ENCODE measurements around the gene PTPRM.

PTPRM gene

GRCh38 chr18:8365006-8365405 is 797.9 kb downstream of the PTPRM start:
- DNase-seq (ENCODE audit: low spot score) = no peak

- no peak for DNase-seq (ENCODE audit: low spot score)
These were observed 798.4 kb downstream of the PTPRM start for GRCh38 chr18:8365528-8365927.

GRCh38 chr18:8366070-8366469 is 799.0 kb downstream of the PTPRM start:
- no peak for DNase-seq (ENCODE audit: low spot score)

- no peak for DNase-seq (ENCODE audit: low spot score)
These were observed 799.5 kb downstream of the PTPRM start for GRCh38 chr18:8366656-8367055.

GRCh38 chr18:8367217-8367988 is 800.3 kb downstream of the PTPRM start:
- DNase-seq (ENCODE audit: low spot score) = peak; percentile 22

- no peak for DNase-seq (ENCODE audit: low spot score)
These were observed 801.5 kb downstream of the PTPRM start for GRCh38 chr18:8368512-8369217.

GRCh38 chr18:8373486-8373885 is 806.4 kb downstream of the PTPRM start:
- no peak for DNase-seq (ENCODE audit: low spot score)

GRCh38 chr18:8374676-8375075 is 807.6 kb downstream of the PTPRM start:
- no peak for DNase-seq (ENCODE audit: low spot score)

- no peak for DNase-seq (ENCODE audit: low spot score)
These were observed 808.1 kb downstream of the PTPRM start for GRCh38 chr18:8375249-8375648.

GRCh38 chr18:8376113-8376512 is 809.0 kb downstream of the PTPRM start:
- no peak for DNase-seq (ENCODE audit: low spot score)

- no peak for DNase-seq (ENCODE audit: low spot score)
These were observed 812.2 kb downstream of the PTPRM start for GRCh38 chr18:8379187-8379941.

- DNase-seq (ENCODE audit: low spot score) = no peak
These were observed 812.9 kb downstream of the PTPRM start for GRCh38 chr18:8380006-8380405.

- no peak for DNase-seq (ENCODE audit: low spot score)
These were observed 813.8 kb downstream of the PTPRM start for GRCh38 chr18:8380926-8381325.

- no peak for DNase-seq (ENCODE audit: low spot score)
These were observed 814.8 kb downstream of the PTPRM start for GRCh38 chr18:8381821-8382459.

- no peak for DNase-seq (ENCODE audit: low spot score)
These were observed 818.3 kb downstream of the PTPRM start for GRCh38 chr18:8385400-8385799.

GRCh38 chr18:8386669-8387380 is 819.7 kb downstream of the PTPRM start:
- DNase-seq (ENCODE audit: low spot score) = no peak

GRCh38 chr18:8389391-8390340 is 822.5 kb downstream of the PTPRM start:
- DNase-seq (ENCODE audit: low spot score) = peak; percentile 33

- DNase-seq (ENCODE audit: low spot score) = no peak
These were observed 824.0 kb downstream of the PTPRM start for GRCh38 chr18:8391068-8391467.

- no peak for DNase-seq (ENCODE audit: low spot score)
These were observed 829.1 kb downstream of the PTPRM start for GRCh38 chr18:8396254-8396653.

GRCh38 chr18:8397034-8397433 is 829.9 kb downstream of the PTPRM start:
- DNase-seq (ENCODE audit: low spot score) = no peak

GRCh38 chr18:8399138-8399537 is 832.0 kb downstream of the PTPRM start:
- DNase-seq (ENCODE audit: low spot score) = no peak
